HG02588 (cell line): ENCODE data around the gene PTPRN2.
"Not testable (repeated sequence)": the region's sequence is repeated elsewhere in the genome, so short reads cannot be mapped to it uniquely, and the experiment has no call there.

Source experiments
- ATAC-seq: cut with Tn5 transposase; IDR thresholded peaks from one replicate; pipeline ENCODE4 v1.9.1; 2021; ENCODE audit warnings: mild to moderate bottlenecking, moderate library complexity; ENCODE audit not compliant: unreplicated experiment

Gene PTPRN2

DNA sequence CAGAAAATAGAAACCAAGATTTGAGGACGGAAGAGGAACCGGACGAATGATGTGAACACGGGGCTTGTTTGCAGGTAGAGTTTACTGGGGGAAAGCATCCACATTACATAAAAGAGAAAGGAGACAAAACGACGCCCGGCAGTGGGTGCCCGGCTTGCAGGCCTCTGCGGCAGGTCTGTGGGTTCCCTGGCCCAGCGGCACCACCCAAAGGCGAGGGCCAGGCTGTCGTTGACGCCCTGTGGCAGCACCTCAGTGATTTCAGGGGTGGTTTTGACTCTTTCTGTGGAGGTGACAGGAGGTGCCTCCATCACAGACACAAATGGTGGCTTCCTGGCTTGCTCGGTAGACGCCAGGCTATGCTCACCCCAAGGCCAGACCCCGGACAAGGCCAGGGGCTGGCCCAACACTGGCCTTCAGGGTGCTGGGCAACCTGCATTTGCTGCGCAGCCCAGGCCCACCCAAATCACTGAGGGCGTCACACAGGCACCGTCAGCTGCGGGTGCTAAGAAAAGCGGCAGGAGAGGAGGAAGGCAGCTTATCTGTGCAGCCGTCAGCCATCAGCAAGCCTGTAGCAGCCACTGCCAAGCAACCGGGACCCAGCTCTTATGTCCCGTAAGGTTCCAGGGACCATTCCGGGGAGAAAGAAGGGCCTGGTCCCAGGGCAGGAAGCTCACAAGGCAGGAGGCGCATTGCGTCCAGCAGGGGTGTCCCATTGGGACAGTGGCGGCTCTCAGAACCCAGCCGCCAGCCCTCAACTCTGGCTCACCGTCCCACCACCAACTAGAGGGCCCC lies 230.3 kb downstream of the PTPRN2 start:
- ATAC-seq: no peak

DNA sequence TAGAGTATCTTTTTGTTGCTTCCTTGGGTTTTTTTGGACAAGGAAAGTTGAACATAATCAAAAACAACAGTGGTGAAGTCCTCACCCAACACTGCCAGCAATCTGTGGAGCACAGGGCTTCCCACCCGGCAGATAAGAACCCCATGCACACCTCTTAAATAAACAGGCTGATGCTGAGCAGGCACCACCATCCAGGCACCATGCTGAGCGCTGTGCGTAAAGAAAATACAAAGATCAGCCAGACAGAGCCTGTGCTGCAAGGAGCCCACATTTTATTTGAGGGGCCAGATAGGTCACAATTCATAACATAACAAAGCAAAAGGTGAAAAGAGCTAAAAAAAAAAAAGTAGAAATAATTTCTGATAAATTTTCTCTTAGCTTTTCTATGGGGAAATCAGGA lies 231.2 kb downstream of the PTPRN2 start:
- no peak for ATAC-seq

DNA sequence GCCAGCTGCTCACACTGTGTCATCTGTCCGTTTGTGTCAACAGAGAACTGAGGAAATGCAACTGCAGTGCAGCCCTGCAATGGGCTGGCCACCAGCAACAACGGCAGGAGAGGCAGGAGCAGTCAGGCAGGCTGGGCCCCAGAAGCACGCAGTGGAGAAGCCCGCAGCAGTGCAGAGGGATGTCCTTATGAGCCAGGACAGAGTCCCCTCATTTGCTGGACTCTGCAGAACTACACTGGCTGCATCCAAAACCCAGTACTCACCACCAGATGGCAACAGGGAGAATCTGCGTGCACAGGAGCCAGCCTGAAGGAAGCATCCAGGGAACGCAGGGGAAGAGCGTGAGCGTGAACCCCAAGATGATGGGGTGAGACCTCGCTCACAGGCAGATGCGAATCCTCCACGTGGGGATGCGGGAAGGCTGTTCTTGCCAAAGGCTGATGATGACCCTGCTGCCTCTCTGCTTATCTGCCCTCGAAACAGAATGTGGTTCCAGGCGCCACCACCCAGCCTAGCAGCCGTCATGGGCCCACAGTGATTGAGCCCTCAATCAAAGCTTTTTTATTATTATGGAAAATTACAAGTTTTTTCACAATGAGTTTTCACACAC lies 232.1 kb downstream of the PTPRN2 start:
- ATAC-seq: no peak

GRCh38 chr7:158354861-158355260 lies 232.8 kb downstream of the PTPRN2 start:
- ATAC-seq: no peak

DNA sequence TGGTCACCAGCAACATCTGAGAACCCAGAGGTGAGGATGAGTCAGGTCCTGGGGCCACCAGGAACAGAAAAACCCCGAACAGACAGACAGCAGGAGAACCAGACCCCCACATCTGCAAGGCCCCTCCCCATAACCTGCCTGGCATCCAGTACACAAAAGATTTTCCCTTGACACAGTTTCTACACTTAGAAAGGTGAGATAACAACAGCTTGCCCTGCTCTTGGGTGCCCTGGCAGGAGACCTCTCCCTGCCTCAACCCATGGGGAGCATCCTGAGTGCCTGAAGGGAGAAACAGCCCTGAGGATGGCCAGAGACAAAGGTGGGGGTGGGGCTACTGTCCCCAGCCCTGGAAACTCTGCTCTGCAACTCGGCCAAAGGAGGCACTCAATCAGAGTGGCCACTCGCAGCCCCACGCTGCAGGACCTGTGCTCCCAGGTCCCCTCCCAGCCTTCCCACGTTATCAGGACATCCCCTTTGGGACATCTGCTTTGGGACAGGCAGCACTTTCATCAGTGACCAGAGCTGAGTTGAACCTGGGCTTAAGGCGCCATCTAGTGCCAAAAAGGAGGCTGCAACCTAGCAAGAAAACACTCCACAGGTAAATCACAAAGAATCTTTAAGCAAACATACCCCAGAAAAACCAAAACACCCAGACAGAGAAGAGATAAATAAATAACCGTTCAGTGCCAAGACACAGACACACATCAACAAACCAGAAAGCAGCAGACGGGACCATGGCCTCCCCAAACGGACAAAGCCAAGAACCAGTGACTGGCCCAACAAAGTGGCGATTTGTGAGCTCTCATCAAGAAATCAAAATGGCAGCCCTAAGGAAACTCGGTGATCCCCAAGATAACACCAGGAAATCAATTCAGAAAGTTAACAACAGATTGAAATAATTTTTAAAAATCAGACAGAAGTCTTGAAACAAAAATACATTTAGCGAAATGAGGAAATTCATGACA lies 233.7 kb downstream of the PTPRN2 start:
- ATAC-seq: no peak

- ATAC-seq: not testable (repeated sequence)
Observed at GRCh38 chr7:158351899-158352729, 235.5 kb downstream of the PTPRN2 start.

DNA sequence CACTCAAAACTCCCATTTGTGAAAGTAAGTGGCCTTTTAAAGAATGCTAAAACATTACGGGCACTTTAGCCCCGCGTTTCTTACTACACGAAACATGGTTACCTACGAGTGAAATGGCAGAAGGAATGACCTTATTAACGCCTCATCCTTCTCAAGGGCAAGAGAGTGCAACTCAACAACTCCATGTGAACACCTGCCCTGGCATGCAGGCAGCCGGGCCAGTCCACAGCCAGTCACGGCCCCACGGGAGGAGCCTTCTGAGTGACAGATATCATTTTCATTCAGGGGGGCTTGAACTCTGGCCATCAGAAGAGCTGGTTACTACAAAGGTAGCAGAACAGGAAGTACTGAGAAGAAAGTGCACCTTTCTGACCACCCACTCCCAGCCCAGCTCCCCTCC lies 236.1 kb downstream of the PTPRN2 start:
- ATAC-seq: no peak

DNA sequence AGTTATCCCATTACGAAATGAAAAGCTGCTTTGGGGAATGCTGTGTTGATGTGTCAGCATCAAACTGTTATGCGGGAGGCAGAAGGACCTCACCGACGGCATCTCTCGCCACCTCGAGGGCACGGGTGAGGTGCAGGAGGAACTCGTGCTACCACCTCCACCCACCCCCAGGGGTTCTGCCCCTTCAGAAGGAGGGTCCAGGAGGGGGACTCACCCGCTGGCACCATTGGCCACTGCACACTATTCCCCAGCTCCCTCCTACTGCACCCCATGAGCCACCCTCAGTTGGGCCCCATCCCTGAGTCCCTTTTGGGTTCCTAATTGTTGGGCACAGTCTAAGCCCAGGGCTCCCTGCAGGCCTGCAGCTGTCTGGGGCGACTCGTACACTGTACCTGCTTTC lies 236.6 kb downstream of the PTPRN2 start:
- no peak for ATAC-seq

- no peak for ATAC-seq
Observed at GRCh38 chr7:158350166-158350900, 237.3 kb downstream of the PTPRN2 start.

DNA sequence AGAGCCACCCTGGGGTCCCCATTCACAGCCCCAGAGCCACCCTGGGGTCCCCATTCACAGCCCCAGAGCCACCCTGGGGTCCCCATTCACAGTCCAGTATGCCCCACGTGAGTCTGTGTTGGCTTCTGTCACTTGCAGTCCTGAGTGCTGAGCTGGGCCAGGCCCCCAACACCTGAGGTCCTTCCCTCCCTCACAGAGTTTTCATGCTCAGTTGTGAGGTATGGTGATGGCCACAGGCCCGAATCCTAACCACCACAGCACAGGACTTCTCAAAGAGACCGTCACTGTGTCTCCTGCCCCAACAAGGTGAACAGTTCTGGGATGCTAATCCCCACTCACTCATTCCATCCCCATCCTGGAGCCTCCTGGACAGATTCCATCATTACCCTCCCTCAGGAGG lies 239.2 kb downstream of the PTPRN2 start:
- no peak for ATAC-seq

DNA sequence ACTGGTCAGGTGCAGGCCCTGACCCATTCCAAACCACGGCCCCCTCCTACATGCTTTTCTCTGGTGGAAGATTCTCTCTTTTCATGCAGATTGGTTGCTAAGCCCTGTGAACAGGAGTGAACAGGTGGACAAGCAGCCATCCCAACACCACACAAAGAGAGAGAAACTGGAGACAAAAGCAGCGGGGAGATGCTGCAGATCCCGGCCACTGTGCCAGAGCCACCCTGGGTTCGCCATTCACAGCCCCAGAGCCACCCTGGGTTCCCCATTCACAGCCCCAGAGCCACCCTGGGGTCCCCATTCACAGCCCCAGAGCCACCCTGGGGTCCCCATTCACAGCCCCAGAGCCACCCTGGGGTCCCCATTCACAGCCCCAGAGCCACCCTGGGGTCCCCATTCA lies 239.6 kb downstream of the PTPRN2 start:
- not testable (repeated sequence) for ATAC-seq

DNA sequence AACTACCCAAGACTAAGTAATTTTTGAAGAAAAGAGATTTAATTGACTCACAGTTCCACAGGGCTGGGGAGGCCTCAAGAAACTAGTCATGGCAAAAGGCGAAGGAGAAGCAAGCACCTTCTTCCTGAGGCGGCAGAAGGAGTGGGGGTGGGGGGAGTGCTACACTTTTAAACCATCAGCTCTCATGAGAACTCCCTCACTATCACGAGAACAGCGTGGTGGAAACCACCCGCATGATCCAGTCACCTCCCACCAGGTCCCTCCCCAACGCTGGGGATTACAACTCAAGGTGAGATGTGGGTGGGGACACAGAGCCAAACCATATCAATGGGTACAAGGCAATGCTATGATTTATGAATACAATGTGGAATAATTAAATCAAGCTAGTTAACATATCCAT lies 241.9 kb downstream of the PTPRN2 start:
- no peak for ATAC-seq

GRCh38 chr7:158344706-158345300 lies 242.8 kb downstream of the PTPRN2 start:
- ATAC-seq: no peak

GRCh38 chr7:158343936-158344455 lies 243.6 kb downstream of the PTPRN2 start:
- ATAC-seq: no peak

GRCh38 chr7:158343526-158343925 lies 244.1 kb downstream of the PTPRN2 start:
- no peak for ATAC-seq

GRCh38 chr7:158341097-158341496 lies 246.5 kb downstream of the PTPRN2 start:
- ATAC-seq: not testable (repeated sequence)

- not testable (repeated sequence) for ATAC-seq
Observed at GRCh38 chr7:158336952-158337351, 250.7 kb downstream of the PTPRN2 start.

- not testable (repeated sequence) for ATAC-seq
Observed at GRCh38 chr7:158332516-158332915, 255.1 kb downstream of the PTPRN2 start.

DNA sequence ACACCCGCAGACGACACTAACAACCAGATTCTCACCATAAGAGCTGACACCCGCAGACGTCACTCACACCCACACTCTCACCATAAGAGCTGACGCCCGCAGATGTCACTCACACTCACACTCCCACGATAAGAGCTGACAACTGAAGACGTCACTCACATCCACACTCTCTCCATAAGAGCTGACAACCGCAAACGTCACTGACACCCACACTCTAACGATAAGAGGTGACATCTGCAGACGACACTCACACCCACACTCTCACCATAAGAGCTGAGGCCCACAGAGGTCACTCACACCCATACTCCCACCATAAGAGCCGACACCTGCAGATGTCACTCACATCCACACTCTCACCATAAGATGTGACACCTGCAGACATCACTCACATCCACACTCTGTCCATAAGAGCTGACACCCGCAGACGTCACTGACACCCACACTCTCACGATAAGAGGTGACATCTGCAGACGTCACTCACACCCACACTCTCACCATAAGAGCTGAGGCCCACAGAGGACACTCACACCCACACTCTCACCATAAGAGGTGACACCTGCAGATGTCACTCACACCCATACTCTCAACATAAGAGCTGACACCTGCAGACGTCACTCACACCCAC lies 255.7 kb downstream of the PTPRN2 start:
- ATAC-seq: not testable (repeated sequence)
